ENCODE data around the gene FAM3A.

FAM3A gene

GRCh38 chrX:154478728-154479622, 37.1 kb downstream of the FAM3A start, which contains the start of gene LAGE3:
TSS of gene LAGE3 (minus strand) at chrX:154479281. CDS start at chrX:154478915, 366 bp downstream.
- DNase-seq: peak; percentile 86

DNA sequence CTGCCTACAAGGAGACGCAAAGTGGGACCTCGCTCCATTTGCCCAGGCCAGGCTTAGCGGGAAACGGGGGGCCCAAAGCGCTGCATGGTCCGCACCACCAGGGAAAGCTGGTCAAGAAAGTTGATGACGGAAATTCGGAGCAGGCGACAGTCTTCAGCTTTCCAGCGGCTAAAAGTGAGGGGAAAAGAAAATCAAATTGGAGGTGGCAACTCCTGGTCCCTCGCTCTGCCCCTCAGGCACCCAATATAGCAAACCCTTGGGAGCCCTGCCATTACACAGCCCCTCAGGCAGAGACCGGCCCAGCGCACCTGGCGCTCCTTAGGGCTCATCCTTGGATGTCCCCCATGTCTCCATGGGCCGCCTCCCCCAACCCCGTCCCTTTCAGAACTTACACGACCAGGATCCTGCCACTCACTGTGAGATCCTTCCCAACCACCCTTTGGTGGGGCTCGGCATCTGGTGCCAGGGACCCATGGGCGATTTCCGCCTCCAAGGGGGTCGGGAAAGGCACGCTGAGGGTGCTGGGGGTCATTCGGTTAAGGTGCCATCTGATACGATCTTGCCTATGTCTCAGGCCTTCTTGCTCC, 38.0 kb downstream of the FAM3A start:
- no peak for DNase-seq

DNA sequence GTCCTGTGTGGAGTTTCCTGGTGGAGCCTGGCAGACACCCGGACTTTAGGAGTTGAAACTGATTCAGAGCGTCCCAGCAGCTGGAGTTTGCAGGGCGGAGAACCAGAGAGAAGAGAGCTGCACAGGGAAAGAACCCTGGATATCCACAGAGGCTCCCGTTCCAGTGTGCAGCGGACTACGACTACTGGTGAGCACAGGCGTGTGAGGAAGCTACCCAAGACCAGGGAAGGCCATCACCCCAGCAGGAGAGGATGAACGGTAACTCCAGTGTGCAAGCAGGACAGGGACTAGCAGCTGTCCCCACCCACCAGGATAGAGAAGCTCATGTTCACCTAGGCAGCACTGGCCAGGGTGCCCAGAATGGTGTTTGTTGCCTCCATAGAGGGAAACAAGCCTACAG, 39.2 kb downstream of the FAM3A start:
- DNase-seq: no peak

DNA sequence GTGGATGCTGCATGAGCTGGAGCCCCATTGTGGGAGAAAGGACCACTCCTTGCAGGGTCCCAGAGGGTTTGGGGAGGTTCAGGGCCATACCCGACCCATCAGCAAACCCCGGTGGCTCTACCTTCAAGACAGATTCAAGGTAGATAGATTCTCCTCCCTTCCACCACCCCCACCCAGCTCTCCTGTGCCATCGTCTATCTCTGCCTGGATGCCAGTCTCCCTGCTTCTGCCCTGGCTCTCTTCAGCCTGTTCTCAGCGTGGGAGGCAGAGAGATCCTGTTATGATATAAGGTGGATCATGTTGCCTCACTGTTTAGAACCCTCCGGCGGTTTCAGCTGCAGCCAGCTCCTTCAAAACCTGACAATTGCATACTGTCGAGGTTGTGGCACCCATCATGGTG, 42.3 kb downstream of the FAM3A start:
- no peak for DNase-seq

DNA sequence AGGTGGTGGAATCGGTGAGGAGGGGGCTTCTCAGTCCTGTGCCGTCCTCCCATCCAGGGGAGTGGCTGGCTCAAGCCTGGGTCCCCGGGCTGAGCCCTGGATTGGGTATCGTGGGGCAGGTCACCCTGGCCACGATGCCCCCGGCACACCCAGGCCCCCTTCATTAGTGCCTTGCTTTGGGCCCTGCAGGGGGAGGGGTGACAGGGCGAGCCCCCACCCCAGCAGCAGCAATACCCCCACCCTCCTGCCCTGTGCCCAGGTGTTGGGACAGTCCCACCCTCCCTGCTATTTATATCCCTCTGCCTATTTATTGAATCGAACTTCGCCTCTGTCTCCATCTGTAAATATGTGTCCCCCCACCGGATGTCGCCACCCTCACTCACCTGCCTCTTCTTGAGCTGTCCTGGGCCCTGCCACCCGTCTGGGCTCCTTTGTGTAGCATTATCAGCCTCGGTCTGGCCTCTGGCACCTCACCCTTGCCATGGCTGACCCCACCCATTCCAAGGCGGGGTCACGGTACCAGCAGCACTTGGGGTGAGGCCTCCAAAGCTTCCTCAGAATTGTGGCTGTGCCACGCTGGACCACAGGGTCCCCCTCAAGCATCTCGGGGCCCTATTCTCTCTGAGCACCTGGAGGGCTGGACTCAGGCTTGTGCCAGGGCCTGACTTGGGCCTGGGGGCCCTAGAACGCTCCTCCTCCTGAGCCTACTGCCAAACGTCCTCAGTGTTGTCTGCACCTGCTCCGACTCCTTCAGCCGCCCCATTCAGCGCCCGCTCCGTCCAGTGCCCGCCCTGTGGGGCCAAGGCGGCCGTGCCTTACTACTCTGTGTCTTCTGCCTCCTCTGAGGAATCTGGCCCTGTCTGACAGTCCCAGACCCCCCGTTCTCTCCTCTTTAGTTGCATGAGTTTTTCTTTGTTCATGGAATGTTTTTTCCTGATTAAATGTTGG, 43.1 kb downstream of the FAM3A start:
- DNase-seq: no peak

DNA sequence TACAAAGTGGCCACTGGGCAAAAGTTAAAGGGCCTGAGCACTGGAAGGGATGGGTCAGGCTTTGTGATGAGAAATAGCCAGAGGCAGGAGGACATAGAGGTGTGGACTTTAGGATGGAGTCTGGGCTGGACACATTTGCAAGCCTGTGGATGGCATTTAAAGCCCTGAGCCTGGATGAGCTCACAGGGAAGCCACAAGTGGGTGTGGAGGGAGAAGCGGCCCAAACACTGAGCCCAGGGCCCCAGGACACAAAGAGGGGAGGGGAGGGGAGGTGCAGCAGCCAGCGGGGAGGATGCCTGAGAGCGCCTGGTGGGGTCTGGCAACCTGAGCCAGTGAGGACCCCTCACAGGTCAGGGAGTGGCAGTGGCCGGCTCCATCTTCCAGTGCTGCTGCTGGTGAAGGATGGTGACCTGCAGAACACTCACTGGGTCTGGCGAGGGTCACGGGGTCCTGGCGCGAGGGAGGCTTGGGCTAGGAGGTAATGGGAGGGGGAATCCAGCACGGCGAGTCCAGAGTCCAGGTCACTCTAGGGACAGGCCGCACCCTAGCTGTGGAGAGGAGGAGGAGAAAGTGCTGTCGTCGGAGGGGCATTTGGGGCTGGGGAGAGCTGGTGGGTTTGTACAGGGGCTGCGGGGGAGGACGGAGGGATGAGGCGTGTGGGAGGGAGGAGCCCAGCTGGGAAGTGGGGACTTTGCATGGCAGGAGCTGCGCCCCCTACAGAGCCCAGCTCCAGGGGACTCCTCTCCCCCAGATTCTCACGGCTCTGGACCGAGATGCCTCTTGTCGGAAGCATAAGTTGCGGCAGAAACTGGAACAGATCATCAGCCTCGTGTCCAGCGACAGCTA, 44.0 kb downstream of the FAM3A start:
- no peak for DNase-seq

DNA sequence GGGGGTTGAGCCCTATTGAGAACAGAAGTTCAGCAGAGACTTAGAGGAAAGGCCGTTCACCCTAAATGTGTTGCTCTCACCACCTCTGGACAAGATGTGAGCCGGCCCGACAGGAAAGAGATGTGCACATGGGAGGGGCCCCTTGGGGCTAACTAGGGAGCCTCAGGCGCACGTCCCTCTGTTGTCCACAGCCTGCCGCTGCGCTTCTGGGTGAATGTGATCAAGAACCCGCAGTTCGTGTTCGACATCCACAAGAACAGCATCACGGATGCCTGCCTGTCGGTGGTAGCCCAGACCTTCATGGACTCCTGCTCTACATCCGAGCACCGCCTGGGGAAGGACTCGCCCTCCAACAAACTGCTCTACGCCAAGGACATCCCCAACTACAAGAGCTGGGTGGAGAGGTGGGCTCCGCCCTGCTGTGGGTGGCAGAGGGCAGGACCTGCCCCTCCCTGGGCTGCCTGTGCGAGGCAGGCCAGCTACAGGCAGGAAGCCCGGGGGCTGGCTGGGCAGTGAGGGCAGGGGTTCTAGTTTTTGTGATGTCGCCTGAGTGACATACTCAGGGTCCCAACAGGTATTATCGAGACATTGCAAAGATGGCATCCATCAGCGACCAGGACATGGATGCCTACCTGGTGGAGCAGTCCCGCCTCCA, 45.0 kb downstream of the FAM3A start:
- DNase-seq: no peak

GRCh38 chrX:154470434-154470833, 45.6 kb downstream of the FAM3A start:
- no peak for DNase-seq

GRCh38 chrX:154469880-154470279, 46.2 kb downstream of the FAM3A start:
- no peak for DNase-seq

DNA sequence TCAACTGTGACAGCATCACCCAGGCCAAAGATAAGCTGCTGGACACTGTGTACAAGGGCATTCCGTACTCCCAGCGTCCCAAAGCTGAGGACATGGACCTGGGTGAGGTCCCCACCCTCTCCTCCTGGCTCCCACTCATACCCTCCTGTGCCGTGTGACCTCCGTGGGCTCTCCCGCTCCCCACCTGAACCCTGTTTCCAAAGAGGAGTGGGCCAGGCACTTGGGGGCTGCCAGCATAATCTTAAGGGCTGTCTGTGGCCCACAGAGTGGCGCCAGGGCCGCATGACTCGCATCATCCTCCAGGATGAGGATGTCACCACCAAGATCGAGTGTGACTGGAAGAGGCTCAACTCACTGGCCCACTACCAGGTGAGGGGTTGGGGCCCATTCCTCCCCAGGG, 46.9 kb downstream of the FAM3A start:
- no peak for DNase-seq

GRCh38 chrX:154468217-154468616, 47.8 kb downstream of the FAM3A start:
- no peak for DNase-seq

- no peak for DNase-seq
These were observed 48.5 kb downstream of the FAM3A start for GRCh38 chrX:154467556-154467955.

- no peak for DNase-seq
These were observed 49.1 kb downstream of the FAM3A start for GRCh38 chrX:154466907-154467306.

GRCh38 chrX:154466036-154466435, 50.0 kb downstream of the FAM3A start:
- DNase-seq: no peak

- no peak for DNase-seq
These were observed 50.4 kb downstream of the FAM3A start for GRCh38 chrX:154465601-154466000.

- DNase-seq: no peak
These were observed 51.1 kb downstream of the FAM3A start for GRCh38 chrX:154464806-154465365.

DNA sequence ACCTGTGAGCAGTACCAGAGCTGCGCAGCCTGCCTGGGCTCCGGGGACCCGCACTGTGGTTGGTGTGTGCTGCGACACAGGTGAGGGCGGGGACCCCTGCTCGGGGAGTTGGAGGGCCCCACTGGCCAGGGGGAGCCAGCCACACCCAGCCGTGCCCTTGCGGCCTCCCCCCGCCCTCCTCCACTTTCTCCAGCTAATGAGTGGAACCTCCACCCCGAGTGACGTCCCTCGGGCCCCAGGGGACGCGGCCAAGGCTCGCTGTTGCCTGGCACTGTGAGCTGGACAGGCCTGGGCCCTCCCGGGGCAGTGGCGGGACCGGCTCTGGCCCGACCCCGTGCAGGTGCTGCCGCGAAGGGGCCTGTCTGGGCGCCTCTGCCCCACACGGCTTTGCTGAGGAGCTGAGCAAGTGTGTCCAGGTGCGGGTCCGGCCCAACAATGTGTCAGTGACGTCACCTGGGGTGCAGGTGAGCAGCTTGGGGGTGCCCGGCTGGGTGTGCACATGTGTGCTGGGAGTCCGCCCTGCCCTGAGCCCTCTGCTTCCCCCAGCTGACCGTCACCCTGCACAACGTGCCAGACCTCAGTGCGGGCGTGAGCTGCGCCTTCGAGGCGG, 52.3 kb downstream of the FAM3A start:
- no peak for DNase-seq

DNA sequence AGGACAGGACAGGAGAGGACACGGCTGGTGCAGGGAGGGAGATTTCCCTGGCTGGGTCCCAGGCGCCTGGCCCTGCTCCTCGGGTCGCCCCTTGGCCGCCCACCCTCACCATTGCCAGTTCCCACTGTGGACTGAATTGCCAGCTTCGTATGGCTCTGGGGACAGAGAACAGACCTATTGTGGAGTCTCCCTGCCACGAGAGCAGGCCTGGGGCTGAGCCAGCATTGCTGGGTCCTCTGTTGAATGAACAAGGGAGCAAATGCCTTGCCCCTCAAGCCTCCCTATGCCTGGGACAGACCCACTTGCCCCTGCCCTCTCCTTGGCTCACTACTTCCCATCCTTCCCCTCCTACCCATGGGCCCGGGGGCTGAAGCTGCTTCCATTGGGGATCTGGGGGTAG, 53.6 kb downstream of the FAM3A start:
- DNase-seq: no peak

- DNase-seq: no peak
These were observed 55.7 kb downstream of the FAM3A start for GRCh38 chrX:154460326-154460725.

GRCh38 chrX:154459832-154460231, 56.2 kb downstream of the FAM3A start:
- no peak for DNase-seq

Measured in fibroblast of skin of abdomen (primary cell).